HG02623 (cell line): ENCODE data around the gene OIP5.
"Not testable (repeated sequence)": the region's sequence is repeated elsewhere in the genome, so short reads cannot be mapped to it uniquely, and the experiment has no call there.

Source experiments
- ATAC-seq: cut with Tn5 transposase; IDR thresholded peaks from one replicate; pipeline ENCODE4 v1.9.1; 2021; ENCODE audit warnings: moderate library complexity; ENCODE audit not compliant: unreplicated experiment

Gene OIP5

GRCh38 chr15:41332194-41333025 is at the start of gene OIP5, which contains the start of gene NUSAP1:
Gene OIP5 (minus strand): TSS chr15:41332591. CDS start chr15:41332561, 30 bp downstream.
Gene NUSAP1 (plus strand): TSS chr15:41332881. CDS start chr15:41332958, 77 bp downstream.
- ATAC-seq: peak; percentile 83

GRCh38 chr15:41377978-41378377 is 45.6 kb upstream of the OIP5 start:
- ATAC-seq: no peak

DNA sequence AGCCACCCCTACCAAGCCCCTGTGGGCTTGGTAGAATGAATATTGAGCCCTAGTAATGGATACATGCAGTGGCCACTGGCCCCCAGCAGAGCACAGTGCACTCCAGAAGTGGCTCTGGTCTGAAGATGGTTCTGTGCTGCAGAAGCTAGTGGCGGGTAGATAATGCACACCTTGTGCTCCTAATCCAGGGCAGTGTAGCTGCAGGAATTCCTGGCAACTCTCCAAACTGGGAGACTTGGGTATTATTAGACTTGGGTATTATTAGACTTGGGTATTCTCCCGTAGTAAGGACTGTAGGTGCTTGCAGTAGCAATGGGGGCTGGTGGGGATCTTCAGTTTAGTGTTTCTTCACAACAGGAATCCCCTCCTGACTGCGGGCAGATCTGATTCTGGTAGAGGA is 35.0 kb upstream of the OIP5 start:
- ATAC-seq: no peak

- ATAC-seq: no peak
Measured at GRCh38 chr15:41354371-41354770, 22.0 kb upstream of the OIP5 start.

- no peak for ATAC-seq
Measured at GRCh38 chr15:41350057-41350717, 17.8 kb upstream of the OIP5 start.

DNA sequence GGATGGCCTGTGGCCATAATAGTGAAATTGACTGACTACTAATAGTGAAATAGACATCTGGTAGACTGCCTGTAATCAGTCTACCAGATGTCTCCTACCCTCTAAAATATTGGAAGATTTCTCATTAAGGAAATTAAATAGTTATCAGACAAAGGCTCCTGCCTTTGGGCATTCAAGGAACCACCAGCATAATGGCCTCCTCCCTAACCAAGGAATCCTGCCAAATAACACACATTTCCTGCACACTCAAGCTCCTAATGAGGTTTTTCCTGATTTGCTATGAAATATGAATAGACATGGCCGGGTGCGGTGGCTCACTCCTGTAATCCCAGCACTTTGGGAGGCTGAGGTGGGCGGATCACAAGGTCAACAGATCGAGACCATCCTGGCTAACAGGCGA is 14.8 kb upstream of the OIP5 start:
- no peak for ATAC-seq

- ATAC-seq: no peak
Measured at GRCh38 chr15:41341519-41341918, 9.1 kb upstream of the OIP5 start.

GRCh38 chr15:41340189-41340695 is 7.9 kb upstream of the OIP5 start:
- ATAC-seq: no peak

DNA sequence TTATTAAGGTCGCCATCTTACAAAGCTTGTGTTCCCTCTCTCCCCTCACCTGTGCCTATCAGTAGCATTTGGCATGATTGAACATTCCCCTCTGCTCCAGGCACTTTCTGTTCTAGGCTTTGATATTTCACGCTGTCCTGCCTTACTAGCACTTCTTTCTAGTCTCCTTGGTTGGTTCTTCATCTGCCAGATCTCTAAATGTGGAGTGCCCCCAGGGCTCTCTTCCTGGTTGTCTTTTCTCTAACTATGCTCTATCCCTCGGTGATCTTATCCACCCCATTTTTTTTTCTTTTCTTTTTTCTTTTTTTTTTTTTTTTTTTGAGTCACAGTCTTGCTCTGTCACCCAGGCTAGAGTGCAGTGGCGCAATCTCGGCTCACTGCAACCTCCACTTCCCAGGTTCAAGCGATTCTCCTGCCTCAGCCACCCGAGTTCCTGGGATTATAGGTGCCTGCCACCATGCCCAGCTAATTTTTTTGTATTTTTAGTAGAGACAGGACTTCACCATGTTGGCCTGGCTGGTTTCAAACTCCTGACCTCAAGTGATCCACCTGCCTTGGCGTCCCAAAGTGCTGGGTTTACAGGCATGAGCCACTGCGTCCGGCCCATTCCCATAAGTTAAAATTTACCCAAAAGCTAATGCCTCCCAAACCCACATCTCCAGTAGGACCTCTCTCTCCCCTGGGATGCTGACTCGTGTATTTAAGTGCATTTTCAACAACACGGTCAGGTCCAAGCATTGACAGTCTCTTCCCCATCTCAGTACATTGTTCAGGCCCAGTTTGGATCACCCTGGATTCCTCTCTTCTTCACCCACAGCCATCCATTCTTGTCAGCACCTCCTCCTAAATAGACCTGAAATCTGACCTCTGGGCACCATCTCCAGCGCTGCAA is 5.5 kb upstream of the OIP5 start:
- ATAC-seq: no peak

- no peak for ATAC-seq
Measured at GRCh38 chr15:41337047-41337446, 4.7 kb upstream of the OIP5 start.

DNA sequence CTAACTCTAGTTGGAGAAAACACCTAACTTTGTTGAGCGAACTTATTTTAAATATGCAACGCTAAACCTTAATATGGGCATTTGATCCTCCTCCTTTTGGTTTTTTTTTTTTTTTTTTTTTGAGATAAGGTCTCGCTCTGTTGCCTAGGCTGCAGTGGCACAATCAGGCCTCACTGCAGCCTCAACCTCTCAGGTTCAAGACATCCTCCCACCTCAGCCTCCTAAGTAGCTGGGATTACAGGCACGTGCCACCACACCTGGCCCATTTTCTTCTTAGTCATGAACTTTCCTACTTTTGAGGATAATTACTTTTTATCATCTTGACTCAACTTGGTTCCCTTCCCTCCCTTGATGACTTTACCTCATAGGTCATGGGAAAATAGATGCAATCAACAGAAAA is 4.2 kb upstream of the OIP5 start:
- no peak for ATAC-seq

GRCh38 chr15:41334293-41335120 is 2.1 kb upstream of the OIP5 start:
- no peak for ATAC-seq

DNA sequence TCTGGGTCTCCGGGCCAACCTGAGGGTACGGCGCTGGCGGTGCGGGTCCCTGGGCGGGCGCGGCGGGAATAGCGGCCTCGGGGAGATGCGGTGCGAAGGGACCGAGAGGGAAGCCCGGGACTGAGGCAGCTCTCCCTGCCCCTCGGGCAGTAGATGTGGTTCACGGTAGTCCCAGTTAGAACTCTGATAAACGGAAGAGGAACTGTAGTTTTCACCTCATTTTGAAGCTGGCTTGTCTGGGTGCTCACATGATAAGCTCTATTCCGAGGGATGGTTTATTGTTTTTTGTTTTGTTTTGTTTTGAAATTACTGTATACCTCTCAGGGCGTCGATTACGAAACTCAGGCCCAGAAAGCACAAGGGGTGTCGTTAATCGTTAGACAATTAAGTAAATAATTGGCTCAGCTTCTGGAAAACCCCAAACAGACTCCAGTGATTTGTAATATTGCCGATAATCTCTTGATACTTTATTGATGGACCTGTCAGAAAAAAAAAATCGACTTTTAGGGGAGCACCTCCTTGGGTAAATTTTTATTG is 703 bp upstream of the OIP5 start:
- ATAC-seq: peak; percentile 10

DNA sequence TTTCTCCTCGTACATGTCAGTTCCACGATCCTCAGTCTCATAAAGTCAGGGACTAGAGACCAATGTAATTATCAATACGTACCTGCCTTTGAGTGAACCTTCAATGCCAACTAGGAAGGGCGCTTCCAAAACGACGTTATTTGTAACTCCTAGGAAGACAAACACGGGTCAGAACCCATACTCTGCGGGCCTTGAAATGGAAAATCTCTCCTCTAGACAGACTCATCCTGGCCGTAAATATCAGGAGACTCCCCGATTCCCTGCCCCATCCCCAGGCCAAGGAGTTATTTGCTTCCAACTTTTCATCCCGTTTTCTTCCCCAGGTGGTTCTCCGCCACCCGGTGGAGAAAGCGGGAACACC is 578 bp downstream of the OIP5 start:
- ATAC-seq: no peak

DNA sequence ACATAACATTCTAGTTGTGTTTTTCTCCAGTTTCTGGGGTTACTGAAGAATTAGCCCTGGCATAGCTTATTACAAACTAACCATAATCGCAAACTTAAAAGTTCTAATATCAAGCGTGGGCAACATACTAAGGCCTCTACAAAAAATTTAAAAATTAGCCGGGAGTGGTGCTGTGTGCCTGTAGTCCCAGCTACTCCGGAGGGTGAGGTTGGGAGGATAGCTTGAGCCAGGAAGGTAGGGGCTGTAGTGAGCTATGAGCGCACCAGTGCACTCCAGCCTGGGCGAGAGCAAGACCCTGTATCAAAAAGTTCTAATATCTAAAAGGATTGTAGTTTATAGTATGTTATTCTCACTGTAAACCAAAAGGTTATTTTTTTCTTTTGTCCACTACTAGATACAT is 1.1 kb downstream of the OIP5 start:
- ATAC-seq: no peak

GRCh38 chr15:41323611-41324010 is 8.8 kb downstream of the OIP5 start:
- no peak for ATAC-seq

DNA sequence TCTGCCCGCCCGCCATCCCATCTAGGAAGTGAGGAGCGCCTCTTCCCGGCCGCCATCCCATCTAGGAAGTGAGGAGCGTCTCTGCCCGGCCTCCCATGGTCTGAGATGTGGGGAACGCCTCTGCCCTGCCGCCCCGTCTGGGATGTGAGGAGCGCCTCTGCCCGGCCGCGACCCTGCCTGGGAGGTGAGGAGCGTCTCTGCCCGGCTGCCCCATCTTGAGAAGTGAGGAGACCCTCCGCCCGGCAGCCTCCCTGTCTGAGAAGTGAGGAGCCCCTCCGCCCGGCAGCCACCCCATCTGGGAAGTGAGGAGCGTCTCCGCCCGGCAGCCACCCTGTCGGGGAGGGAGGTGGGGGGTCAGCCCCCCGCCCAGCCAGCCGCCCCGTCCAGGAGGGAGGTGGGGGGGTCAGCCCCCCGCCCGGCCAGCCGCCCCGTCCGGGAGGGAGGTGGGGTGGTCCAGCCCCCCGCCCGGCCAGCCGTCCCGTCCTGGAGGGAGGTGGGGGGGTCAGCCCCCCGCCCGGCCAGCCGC is 11.5 kb downstream of the OIP5 start:
- not testable (repeated sequence) for ATAC-seq

DNA sequence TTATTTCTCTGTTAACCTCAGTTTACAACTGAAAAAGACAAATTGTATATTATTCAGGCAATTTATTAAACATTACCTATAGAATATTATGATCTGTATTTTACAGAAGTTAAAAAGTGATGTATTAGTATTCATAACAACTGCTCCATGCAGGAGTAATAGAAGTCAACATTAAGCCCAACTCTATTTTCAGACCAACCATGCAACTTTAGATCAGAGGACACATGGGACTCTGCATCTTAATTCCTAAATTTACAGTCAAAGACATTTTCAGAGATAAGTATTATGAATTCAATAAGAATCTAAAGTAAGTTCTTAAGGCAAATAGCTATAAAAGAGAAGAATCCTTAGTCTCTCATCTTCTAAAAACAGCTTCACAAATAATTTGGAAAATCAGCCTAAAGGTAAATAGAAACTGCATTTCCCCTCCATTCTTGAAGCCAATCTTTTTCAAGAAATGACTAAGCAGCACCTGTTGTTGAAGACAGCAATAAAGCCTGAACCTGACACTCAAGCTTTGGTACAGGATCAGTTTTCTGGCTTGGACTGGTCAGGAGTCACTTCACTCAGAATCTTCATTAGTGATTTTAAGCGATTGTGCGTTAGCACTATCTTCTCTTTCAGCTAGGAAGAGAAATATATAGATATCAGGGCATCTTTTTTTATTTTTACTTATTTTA is 23.0 kb downstream of the OIP5 start:
- ATAC-seq: no peak

DNA sequence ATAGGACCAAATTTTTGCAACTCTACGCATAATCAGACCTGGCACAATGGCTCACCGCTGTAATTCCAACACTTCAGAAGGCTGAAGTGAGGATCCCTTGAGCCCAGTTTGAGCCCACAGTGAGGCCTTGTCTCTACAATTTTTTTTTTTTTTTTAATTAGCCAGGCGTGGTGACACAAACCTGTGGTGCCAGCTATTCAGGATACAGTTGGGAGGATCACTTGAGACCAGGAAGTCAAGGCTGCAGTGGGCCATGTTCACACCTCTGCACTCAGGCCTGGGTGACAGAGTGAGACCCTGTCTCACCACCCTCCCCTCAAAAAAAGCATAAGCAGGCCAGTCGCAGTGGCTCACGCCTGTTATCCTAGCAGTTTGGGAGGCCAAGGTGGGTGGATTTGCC is 24.7 kb downstream of the OIP5 start:
- ATAC-seq: no peak
